CMK (cell line): ENCODE results near the gene TRA2A.
"Not testable (repeated sequence)": the region's sequence is repeated elsewhere in the genome, so short reads cannot be mapped to it uniquely, and the experiment has no call there.

Source experiments
- DNase-seq: peaks from one replicate; pipeline ENCODE4 v3.0.0-alpha.2; 2010; ENCODE audit warnings: low read depth

TRA2A gene

GRCh38 chr7:23494009-23494408, 37.8 kb downstream of the TRA2A start:
- no peak for DNase-seq

DNA sequence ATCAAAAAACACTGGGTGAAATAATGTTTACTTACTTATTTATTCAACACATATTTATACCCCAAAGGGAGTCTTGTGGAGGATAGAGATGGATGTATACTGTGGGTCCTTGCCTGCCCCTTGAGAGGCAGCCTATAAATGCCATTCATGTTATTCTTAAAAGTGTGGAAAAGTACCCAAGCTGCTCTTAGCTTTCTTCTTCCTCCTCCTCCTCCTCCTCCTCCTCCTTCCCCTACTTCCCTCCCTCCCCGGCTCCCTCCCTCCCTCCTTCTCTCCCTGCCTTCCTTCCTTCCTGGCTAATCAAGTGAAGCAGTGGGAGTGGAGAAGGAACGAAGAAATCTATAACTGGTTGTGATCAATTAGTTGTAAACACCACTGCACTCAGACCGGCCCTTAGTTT, 40.3 kb downstream of the TRA2A start:
- no peak for DNase-seq

DNA sequence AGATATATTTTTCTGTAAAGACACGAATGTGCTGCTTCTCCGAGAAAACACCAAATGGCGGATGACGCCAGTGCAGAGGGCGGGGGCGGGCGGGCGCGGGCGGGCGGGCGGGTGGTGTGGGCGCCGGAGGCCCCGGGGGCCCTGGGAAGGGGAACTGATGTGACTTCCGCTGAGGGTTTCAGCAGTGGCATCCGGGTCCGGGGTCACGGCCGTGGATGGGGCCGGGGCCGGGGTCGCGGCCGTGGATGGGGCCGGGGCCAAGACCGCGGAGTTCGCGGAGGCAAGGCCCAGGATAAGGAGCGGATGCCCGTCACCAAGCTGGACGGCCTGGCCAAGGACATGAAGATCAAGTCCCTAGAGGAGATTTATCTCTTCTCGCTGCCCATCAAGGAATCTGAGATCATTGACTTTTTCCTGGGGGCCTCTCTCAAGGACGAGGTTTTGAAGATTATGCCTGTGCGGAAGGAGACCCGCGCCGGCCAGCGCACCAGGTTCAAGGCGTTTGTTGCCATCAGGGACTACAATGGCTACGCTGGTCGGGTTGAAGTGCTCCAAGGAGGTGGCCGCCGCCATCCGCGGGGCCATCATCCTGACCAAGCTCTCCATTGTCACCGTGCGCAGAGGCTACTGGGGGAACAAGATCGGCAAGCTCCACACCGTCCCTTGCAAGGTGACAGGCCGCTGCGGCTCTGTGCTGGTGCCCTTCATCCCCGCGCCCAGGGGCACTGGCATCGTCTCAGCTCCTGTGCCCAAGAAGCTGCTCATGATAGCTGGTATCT, 41.2 kb downstream of the TRA2A start:
- DNase-seq, result no peak

GRCh38 chr7:23488714-23489113, 43.1 kb downstream of the TRA2A start:
- not testable (repeated sequence) for DNase-seq

DNA sequence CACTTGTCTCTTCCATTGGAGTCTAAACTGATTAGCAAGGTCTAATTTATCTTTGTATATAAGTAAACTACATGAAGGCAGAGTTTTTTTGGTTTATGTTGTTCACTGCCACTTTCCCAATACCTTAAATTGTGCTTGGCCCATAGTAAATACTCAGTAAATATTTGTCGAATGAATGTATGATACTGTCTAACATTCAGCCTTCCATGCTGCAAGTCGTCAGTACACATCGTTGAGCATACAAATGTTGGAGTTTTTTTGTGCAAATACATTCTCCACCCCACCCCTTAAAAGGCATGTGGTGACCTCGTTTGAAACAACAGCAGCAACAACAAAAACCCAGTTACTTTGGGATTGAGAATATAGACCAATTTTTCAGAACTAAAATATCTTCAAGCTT, 44.1 kb downstream of the TRA2A start:
- no peak for DNase-seq

DNA sequence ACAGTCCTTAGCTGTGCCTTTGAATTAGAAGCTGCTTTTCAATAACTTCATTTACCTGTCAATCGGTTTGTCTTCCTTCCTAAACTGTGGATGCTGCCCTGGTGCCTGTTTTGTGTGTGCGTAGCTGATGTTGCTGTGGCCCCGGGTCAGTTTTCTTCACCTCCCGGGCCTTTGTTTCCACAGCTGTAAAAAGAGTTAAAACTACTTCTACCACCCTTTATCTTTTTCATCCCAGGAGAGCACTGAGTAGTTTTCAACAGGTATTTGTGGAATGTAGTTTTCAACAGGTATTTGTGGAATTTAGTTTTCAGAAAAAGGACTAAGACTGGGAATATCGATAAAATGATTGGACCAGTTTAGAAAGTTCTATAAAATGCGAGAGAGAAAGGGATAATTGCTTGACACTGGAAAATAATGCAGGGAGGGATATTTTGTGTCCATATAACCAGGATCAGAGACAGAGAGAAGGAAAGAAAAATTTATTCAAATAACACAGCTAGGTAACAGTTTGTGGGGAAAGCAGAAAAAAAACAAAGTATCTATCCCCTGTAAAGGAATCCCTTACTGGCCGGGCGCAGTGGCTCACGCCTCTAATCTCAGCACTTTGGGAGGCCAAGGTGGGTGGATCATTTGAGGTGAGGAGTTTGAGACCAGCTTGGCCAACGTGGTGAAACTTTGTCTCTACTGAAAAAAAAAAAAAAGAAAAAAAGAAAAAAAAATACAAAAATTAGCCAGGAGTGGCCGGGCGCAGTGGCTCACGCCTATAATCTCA, 45.6 kb downstream of the TRA2A start:
- no peak for DNase-seq

DNA sequence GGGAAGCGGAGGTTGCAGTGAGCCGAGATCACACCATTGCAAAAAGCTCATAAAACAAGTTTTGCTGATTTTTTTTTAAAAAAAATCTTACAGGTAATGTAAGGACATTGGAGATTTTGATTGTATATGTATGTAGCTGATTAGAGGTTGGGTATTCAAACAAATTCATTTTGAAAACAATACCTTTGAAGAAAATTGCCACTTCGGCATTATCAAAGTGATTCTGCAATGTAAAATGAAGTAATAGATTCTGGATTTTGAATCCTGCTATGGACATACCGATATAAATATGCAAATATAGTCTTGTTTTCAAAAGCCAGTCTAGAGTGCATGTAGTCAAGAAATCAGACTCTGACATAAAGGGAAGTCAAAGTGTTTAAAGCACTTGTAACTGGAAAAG, 49.1 kb downstream of the TRA2A start:
- no peak for DNase-seq

- DNase-seq, result no peak
Observed at GRCh38 chr7:23477962-23478866, 53.6 kb downstream of the TRA2A start.

- no peak for DNase-seq
Observed at GRCh38 chr7:23477157-23477499, 54.7 kb downstream of the TRA2A start.

GRCh38 chr7:23476286-23477156, 55.3 kb downstream of the TRA2A start:
- DNase-seq, result no peak

DNA sequence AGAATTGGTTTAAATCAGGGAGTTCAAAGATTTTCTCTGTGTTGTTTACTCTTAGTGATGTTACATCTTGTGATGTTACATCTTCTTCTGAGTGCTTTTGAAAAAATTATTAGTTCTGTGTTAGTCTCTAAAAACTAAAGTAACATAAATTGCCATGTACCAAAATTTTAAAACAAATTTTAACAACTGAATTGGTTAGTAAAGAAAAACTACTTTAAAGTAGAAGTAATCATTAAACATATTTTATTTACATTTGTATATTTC, 56.3 kb downstream of the TRA2A start:
- no peak for DNase-seq

DNA sequence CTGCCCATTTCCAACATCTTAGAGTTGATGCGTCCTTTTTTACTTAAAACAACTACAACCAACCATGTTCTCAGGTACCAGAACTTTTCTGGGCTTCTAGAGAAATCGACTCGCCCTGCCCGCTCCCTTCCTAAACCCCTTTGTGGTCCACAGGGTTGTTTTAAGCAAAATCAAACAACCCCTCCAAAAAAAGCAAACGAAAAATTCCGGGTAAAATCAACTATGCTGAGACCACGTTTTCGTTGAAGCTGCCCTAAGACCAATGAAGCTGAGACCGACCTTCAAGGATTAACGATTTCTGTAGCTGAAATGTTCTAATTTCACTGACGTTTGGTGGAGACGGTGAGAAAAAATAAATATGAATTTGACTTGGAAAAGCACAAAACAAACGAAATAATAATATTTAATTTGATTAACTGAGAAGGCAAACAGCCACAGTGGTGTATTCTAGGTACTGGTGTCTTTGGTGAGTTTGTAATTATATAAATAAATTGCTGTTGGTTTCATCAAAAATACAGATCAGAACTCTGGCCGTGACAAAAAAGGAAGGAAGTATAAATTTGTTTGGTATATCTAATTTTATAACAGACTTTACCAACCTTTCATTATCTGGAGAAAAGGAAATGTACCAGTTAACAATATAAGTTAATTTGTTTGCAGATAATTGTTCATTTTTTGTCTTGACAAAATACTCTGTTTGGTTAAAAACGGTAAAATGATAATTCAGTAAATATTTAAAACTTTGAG, 56.8 kb downstream of the TRA2A start:
- DNase-seq, result no peak

GRCh38 chr7:23474094-23474828, 57.5 kb downstream of the TRA2A start:
- DNase-seq, result peak; percentile 86

- no peak for DNase-seq
Observed at GRCh38 chr7:23473844-23474093, 58.0 kb downstream of the TRA2A start.

- DNase-seq, result no peak
Observed at GRCh38 chr7:23472956-23473843, 58.6 kb downstream of the TRA2A start.

GRCh38 chr7:23472556-23472955, 59.2 kb downstream of the TRA2A start:
- no peak for DNase-seq

DNA sequence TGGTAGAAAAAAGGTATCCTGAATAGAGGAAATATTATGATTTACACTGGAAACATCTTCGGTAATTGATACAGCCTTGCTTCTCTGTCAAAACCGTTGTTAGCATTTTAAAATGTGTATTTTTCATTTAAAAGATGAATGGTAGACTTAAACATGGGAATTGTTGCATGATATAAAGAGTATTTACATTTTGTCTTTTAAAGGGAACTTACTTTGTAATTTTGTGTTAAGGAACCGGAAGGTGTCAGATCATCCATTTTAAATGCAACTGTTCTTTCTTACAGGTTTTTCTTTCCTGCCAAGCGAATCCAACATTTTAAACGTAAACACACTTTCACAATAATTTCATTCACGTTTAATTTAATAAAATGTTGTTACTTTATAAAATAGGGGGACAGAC, 59.7 kb downstream of the TRA2A start:
- DNase-seq, result no peak

- DNase-seq, result peak; percentile 73
Observed at GRCh38 chr7:23471106-23471859, 60.5 kb downstream of the TRA2A start.
